ENCODE data around the gene TNFAIP8L2.
"Not testable (repeated sequence)": the region's sequence is repeated elsewhere in the genome, so short reads cannot be mapped to it uniquely, and the experiment has no call there.

Gene TNFAIP8L2

DNA sequence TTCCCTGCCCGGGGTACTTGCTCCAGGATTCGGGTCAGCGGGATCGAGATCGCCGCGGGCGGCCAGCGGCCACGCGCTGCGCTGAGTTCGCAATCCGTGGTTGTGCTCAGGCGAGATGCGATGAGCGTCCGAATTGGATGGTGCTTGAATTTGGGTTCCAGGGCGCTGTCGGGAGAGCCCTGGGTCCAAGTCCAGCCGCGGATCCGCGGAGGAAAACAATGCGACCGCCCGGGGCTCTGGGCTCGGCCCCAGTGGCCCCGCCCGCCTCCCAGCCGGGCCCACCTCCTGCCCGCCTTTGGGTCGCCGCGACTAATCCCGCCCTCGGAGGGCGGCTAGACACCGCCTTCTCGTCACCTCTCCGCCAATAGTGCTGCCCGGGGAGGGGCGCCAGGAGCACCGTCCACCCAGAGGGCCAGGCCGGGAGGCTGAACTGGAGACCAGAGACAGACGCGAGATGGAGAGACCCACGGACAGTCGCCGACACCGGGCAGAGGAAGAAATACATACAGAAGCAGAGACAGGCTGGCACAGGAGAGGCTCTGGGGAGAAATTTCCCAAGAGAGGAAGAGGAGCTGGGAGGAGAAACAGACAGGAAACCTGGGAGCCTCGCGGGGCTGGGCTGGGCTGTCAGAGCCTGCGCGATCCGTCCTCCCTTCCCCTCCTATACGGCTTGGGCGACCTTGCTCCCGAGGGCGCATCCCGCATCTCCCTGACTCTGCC lies 9.9 kb upstream of the TNFAIP8L2 start, which contains the start of gene SEMA6C:
SEMA6C (minus strand) TSS at position 220 of the 720 bp plus-strand sequence. CDS start 4,010 bp downstream, outside the sequence.
- peak; percentile 92 for DNase-seq

DNA sequence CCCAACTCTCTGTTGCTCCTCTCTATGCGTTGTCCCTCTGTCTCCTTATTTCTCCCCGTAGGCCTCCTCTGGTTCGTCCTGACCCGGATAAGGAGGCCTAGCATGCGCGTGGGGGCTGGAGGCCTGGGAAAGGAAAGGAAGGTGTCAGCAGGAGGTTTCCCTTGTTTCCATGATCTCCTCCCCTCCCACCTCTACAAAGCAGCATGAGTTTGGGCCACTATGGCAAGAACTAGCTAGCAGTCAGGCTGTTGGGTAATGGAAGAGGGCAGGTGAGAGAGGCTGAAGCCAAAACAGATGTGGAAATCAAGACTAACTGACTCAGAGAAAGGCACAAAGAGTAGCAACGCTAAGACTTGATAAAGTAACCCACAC lies 9.3 kb upstream of the TNFAIP8L2 start:
- no peak for DNase-seq

DNA sequence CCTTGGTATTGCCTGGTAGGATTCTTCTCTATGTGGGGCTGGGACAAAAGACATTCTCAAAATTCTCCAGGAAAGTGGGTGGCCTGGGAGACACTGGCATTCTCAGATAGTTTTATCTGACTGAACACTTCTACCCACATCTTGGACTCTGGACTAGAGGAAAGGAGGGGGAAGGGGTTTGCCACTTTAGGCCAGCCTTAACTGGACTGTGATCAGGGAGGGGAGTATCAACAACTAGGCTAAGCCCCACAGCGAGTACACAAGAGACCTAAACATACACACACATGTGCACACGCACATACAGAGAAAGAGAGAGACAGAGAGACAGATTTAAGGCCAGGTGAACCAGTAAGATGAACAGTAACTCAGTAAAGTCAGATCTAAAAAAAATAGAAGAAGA lies 8.8 kb upstream of the TNFAIP8L2 start:
- DNase-seq = no peak

DNA sequence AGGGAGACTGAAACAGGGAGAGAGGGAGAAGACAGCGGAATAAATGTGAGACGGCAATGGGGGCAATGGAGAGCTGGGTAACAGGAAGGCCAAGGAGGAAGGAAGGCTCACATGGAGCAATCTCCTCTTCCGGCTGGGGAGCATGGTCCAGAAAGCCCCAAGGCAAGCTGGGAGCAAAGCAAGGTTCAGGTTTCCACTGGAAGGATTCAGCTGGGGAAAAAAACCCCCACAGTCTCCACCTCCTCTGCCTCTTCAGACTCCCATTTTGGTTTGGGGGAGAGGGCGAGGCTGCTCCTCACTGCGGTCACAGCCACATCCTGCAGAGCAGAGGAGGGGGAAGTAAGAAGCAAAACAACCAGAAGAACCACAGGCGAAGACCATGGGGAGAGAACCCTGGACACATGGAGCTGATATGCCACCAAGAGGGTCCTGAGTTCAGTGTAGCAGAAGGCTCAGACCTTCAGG lies 650 bp downstream of the TNFAIP8L2 start:
- DNase-seq = no peak

DNA sequence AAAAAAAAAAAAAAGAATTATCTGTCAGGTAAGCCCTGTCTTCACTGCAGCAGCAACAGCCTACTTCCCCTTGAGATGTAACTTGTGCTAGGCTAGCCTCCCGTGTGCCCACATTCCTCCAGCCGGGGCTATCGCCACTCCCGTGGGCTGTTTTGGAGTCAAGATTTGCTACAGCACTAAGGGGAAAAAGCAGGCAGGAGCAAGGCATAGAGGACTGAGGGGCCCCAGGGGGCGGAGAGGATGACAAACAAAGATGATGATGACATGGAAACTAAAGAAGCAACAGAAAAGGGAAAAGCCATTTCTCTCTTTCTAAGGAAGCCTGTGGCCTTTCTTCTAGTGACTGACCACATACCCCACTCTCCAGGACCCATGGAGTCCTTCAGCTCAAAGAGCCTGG lies 1.9 kb downstream of the TNFAIP8L2 start:
- no peak for DNase-seq

DNA sequence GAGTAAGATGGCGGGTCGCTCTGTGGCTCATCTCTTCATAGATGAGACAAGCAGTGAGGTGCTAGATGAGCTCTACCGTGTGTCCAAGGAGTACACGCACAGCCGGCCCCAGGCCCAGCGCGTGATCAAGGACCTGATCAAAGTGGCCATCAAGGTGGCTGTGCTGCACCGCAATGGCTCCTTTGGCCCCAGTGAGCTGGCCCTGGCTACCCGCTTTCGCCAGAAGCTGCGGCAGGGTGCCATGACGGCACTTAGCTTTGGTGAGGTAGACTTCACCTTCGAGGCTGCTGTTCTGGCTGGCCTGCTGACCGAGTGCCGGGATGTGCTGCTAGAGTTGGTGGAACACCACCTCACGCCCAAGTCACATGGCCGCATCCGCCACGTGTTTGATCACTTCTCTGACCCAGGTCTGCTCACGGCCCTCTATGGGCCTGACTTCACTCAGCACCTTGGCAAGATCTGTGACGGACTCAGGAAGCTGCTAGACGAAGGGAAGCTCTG lies 2.4 kb downstream of the TNFAIP8L2 start:
- no peak for DNase-seq

DNA sequence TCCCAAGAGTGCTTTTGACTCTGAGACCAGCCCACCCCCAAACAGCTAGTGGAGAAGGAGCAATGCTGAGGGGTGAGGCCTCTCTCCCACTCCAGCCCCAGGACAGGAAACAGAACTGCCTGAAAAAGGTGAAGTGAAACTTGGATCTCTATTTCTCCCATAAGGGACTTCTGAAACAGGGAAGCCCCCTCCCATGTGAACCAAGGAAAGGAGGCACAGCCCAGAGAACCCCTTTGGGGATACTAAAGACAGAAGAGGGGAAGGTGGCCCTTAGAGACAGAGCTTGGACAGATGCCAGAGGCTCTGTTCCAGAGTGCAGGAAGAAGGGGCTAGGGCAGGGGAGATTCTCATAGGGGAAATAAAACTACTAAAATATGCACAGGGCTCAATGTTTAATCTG lies 2.9 kb downstream of the TNFAIP8L2 start:
- no peak for DNase-seq

DNA sequence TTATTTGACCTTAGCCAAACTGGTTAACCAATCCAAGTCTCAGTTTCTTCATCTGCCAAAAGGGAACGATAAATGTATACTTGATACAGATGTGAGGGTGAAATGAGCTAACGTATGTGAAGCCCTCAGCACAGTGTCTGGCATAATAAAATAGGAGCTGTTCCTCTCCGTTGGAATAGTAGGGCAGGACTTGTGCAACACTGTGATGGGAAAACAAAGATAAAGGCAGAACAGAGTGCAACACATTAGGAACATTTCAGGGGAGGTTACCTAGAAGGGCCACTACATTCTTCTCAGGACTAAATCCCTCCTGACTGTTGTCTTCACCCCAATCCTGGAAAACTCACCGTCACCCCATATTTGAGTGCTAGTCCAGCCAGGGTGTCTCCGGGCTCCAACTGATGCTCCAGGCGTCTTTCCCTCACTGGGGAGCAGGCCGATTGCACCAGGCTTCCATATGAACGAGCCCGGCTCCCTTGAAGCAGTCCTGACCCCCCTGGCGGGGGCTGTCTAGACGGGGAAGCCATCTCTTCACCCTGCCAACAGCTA lies 8.4 kb downstream of the TNFAIP8L2 start:
- DNase-seq = no peak

DNA sequence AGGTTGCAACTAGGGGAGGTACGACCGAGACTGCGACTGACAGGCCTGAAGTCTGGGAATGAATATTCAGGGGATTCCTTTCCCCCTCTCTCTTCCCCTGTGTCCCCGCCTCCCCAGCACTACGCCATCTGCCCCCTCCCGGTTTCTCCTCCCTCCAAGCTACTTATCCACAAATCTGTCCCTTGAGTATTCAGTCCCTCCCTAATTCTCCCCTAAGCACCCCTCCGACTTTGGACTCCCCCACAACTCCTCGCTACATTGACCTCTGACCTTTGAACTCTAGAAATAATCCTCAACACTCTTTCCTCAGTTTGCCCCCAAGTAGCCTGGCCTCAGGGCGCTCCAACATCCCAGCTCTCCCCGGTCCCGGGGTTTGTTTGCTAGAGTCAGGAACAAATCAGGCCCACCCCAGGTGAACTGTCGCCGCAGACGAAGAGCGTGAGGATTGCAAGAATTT lies 8.9 kb downstream of the TNFAIP8L2 start:
- DNase-seq = peak; percentile 68

DNA sequence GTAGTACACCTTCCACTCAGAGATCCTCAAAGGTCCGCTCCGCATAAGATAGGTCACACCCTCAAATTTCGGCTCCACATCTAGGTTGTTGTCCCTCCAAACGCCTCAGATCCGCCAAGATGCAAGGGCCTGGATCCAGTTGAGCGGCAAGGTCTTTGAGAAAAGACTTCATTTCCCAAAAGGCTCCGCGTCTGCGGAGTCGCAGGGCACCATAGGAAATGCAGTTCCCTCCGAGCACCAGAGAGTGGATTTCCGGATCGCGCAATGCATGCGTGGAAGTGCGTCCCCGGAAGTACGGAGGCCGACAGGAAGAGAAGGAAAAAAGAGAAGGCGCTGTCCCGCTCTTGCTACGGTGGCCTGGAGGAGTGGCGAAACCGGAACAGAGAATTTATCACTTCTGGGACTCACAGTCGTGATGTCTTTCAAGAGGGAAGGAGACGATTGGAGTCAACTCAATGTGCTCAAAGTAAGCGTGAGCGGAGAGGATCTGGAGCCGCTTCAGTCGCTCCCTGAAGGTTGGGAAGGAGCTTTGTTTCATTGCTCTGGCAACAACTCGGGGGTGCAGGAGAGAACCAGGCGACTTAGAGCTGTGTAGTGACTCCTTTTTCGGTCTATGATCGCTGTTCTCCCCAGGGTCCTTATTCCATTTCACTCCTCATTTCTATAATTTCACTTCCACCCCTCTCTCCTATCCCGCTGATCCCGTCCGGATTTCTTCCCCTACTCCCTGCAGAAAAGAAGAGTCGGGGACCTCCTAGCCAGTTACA lies 9.5 kb downstream of the TNFAIP8L2 start, which contains the start of the genes LYSMD1 and SCNM1:
LYSMD1 (minus strand) TSS at position 165 of the 767 bp plus-strand sequence. CDS start 644 bp downstream, outside the sequence.
SCNM1 (plus strand) TSS at position 407 of the 767 bp plus-strand sequence; CDS start at position 416, 9 bp downstream.
- peak; percentile 98 for DNase-seq

DNA sequence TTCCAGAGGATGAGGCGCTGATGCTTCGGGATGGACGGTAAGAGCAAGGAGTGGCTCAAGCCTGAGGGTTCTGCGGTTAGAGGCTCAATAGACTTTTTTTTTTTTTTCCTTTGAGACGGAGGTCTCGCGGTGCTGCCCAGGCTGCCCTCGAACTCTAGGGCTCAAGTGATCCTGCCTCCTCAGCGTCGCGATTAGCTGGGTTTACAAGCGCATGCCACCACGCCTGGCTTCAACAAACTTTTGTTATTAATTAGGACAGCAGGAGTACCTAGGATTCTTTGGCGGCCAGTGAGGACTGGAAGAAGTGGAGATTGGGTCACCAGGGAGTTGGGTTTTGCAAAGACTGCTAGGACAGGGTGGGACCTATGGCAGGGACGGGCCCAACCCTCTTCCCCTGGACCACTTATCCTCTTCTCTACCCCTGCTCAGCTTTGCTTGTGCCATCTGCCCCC lies 10.1 kb downstream of the TNFAIP8L2 start:
- DNase-seq = peak; percentile 42

DNA sequence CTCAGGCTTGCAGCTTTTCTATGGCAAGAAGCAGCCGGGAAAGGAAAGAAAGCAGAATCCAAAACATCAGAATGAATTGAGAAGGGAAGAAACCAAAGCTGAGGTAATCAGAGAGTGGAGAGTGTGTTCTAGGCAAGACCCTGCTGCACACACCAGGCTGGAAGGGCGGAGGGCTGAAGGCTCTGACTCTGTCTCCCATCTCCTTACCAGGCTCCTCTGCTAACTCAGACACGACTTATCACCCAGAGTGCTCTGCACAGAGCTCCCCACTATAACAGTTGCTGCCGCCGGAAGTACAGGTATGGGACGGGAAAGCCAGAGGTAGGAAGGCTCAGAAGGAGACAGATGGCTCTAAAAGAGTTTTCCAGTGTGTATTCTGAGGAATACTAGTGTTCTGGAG lies 10.7 kb downstream of the TNFAIP8L2 start:
- DNase-seq = no peak

DNA sequence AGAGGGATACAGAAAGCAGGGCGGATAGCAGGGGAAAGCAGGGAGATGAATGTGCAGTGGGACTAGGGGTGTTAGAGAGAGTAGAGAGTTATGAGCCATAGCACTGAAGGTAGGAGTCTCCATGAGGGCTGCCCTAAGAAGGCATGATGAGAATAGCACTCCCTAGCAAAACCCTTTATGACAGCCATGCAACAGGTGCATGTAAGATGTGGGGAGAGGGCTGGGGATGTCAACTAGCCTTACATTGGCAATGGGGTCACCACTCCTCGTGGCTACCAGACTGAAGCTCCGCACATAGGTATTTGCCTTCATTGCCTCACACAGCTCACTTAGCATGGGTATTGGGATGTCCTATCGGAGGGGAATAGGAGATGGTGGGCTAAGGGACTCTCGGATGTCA lies 14.7 kb downstream of the TNFAIP8L2 start:
- no peak for DNase-seq

DNA sequence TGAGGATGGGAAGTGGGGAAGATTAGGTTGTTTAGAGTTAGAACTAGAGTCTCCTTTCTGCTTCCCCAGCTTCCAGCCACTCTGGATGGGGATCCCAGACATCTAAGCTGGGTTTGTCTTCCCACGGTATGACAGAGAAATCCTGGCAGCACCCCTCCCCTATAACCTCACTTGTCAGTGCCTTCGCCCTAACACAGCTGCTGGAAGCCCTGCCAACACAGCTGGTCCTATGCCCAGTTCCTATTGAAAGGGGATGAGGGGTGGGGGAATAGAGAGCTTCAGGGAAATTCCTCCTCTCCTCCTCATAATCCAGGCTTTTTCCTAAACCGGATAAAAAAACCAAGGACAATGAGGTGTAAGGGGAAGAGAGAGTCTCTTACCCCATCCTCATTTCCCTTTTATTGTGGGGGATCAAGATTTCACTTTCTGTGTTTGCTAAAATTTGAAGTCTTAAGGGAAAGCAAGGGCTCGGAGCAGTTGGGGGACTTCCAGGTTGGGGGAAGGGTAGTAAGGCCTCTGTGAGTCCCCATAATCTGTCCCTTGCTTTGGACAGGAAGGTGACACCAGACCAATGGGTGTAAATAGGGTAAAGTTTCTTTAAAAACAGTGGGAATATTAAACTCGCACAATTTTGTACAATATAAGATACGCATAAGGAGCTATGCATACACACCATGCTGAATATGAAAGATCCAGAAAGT lies 18.7 kb downstream of the TNFAIP8L2 start:
- no peak for DNase-seq

DNA sequence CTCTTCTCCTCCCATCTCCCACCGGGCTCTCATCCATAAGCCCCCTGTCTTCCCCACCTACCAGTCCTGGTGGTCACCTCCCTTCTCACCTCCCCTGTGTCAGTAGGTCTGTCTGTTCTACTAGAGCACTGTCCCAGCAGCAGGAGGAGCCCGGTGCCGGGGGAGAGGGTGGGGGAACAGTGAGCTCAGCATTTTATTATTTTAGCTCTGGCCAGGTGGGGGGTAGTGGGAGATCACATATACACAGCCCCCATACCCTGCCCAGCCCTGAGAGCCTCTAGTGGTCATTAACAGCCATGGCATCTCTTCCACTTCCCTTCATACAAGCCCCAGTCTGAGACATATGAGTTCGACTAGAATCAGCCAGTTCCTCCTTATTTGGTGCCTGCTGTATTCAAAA lies 19.4 kb downstream of the TNFAIP8L2 start, which contains the start of gene TMOD4:
TMOD4 (minus strand) TSS at position 119 of the 400 bp plus-strand sequence. CDS start 1,106 bp downstream, outside the sequence.
- DNase-seq = no peak

DNA sequence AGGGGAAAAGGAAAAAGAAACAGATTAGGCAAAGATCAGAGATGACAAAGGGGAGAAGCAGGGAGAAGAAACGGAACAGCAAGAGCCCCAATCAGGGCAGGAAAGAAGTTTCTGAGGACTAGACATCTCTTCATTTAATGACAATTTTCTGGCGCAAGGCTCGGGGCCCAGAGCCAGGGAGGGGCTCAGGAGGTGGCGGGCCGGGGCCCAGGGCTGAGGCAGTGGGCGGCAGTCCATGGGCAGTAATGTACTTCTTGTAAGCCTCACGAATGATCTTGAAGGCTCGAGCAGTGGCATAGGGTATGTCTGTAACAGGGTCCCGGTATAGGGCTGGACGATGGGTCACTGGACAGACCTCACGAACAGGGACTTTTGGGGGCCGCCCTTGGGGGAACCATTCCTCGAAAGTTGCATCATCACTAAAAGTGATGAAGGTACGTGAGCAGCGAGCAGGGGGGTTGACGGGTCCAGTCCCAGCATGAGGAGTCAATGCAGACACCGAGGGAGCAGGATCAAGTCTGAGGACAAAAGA lies 20.1 kb downstream of the TNFAIP8L2 start:
- no peak for DNase-seq

DNA sequence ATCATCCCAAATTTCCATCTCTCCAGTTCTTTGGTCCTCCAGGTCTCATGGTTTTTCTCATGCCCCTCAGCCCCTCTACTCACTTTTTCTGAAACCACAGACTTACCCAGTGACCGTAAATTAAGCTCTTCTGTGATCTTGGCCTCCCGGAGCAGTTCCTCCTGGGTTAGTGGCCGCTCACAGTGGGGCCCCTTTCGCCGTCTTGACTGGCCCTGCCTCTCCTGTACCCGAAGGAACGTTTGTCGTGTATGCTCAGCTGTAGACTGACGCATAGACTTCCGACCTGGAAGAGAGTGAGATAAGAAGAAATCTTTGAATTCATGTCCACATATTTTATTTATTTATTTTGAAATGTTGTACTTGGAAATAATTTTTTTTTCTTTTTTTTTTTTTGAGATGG lies 27.8 kb downstream of the TNFAIP8L2 start:
- DNase-seq = no peak

DNA sequence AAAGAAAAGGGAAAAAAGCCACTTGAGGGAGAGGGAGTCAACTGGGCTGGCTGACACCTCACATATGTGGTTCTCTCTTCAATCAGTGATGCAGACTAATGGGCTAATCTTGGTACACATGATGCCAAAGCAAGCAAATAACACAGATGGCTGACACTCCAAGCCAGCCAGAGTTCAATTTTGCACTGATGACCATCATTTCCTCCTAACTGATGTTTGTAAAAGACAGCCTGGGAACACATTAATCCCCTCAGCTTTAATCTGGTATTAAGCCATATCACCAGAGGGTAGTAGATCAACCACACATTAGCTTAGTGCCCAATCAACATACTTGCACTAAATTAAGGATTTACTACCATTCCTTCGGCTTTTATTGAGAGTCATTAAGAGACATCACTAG lies 30.8 kb downstream of the TNFAIP8L2 start:
- no peak for DNase-seq

DNA sequence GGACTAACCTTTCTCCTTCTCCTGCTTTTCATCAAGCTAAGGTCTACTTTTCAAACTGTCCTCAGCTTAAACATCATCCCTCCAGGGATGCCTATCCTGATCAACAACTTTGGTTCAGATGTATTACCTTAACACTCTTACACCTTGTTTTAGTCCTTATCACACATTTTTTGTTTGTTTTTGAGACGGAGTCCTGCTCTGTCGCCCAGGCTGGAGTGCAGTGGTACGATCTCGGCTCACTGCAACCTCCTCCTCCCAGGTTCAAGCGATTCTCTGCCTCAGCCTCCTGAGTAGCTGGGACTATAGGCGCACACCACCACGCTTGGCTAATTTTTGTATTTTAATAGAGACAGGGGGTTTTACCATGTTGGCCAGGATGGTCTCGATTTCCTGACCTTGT lies 32.2 kb downstream of the TNFAIP8L2 start:
- not testable (repeated sequence) for DNase-seq

DNA sequence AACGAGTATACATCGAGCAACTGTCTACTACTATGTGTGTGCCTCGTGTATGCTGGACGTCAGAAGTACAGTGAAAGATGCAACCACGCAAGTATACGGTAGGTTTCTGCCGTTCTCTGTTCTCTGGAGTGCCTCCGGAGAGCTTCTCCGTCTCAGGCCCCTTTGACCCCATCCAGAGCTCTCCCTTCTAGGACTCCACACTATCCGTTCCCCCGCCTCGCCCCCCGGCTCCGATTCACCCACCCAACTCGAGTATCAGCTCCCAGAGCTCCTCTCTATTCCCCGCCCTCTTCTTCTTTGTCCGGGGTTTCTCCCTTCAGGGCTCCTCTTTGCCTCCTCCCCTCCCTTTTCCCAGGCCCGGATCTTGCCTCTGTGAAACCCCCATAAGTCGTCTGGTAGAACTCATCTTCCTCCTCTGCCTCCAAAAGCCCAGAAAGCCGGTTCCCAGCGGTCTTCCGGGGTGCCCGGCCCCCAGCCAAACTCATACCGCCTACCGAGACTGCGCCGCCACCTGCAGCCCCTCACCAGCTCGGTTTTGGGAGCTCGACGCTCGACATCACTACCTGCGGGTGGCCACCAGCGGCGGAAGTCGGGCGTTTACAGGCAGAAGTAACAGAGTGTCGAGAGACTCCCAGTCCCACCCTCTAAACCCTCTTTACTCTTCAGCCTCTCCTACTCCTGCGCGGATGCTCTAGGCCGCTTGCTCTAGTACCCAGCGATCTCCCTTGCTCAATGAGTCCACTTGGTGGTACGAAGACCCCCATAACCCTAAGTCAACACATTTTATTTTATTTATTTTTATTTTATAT lies 33.4 kb downstream of the TNFAIP8L2 start, which contains the start of gene VPS72:
VPS72 (minus strand) TSS at position 561 of the 809 bp plus-strand sequence; CDS start at position 485, 76 bp downstream.
- peak; percentile 91 for DNase-seq

DNA sequence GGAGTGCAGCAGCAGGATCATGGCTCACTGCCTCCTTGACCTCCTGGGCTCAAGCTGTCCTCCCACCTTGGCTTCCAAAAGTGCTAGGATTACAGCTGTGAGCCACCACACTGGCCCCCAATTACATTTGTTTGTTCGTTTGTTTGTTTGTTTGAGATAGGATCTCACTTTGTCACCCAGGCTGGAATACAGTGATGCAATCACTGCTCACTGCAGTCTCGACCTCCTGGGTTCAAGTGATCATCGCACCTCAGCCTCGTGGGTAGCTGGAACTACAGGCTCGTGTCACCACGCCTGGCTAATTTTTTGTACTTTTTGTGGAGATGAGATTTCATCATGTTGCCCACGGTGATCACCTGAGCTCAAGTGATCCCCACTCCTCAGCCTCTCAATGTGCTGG lies 35.6 kb downstream of the TNFAIP8L2 start:
- DNase-seq = no peak
